Measurements from ENCODE around the gene PCIF1. TPM values are rescaled to one million over a fixed set of nuclear protein-coding genes. Genes with fewer than 3 reads are reported as not detected.

Gene PCIF1
- 9.1 and 11.8 TPM in 2 replicates for total RNA-seq

DNA sequence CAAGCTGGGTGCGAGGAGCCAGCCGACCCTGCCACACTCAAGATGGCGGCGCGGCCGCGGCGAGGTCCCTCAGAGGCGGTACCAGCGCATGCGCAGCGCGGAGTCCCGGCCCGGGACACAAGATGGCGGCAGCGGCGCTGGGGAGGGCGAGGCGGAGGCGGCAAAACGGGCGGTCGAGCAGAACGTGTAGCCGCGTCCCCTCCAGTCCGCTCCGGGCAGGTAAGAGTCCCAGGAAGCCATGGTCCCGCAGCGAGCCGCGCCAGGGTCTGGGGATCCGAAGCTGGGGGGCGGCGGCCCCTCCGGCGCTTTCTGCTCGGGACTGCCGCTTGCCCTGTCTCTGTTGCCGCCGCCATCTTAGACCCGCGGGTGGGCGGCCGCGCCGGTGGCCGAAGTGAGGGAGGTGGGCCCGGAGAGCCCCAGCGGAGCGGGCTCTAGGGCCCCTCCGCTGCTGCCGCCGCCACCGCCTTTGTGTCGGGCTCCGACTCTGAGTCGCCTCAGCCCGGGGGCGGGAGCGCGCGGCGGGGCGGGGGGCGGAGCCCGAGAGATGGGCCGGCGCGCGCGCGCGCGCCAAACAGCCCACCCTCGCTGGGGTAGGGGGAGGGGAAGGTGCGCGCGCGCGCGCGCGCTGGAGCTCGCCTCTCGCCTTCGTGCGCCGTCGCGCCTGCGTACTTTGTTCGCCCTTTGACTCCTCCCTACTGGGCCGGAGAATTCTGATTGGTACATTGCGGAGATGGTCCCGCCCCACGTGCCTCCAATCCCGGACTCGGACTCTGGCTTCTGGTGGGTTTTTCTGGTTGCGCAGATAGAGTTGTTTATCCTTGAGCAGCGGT lies at the start of gene PCIF1:
Gene PCIF1 (plus strand): TSS at position 98 of the 830 bp plus-strand sequence. CDS start 4,317 bp downstream, outside the sequence.

DNA sequence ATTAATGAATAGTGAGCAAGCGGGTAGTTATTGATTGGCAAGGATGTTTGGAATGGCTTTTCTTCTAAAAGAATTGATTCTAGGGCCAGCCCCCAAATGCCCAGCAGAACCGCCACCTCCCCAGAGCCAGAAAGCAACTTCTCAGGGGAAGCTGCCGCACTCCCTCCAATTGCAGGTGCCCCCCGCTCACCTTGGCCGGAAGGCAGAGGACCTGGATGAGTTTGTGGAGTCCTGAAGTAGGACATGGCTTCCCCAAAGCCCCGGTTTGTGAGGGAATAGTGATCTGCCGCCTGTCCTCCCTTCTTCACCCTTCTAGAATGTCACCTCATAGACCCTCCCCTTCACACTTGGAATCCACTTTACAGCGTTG lies 47.2 kb upstream of the PCIF1 start, which contains the start of gene SPATA25:
Gene SPATA25 (minus strand): TSS at position 277 of the 370 bp plus-strand sequence. CDS start 32 bp downstream, at position 245.

DNA sequence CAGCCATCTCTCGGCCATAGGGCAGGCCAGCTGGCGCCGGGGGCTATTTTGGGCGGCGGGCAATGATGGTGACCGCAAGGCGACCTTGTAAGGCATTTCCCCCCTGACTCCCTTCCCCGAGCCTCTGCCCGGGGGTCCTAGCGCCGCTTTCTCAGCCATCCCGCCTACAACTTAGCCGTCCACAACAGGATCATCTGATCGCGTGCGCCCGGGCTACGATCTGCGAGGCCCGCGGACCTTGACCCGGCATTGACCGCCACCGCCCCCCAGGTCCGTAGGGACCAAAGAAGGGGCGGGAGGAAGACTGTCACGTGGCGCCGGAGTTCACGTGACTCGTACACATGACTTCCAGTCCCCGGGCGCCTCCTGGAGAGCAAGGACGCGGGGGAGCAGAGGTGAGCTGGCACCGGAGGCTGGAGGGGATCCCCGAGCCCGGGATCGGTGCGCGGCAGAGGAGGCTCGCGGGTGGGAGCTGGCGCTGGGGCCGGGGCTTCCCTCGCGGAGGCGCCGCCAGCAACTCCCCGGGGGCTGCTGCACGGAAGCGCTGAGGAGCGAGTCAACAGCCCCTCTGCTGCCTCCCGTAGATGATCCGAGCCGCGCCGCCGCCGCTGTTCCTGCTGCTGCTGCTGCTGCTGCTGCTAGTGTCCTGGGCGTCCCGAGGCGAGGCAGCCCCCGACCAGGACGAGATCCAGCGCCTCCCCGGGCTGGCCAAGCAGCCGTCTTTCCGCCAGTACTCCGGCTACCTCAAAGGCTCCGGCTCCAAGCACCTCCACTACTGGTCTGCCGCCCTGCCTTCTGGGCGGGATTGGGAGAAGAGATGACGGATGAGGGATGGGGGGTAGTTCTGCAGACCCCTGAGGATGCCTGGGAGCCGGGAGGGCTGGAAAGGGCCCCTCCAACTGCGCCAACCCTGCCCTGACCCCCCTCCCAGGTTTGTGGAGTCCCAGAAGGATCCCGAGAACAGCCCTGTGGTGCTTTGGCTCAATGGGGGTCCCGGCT lies 43.2 kb upstream of the PCIF1 start, which contains the start of the genes CTSA and NEURL2:
Gene CTSA (plus strand): TSS at position 351 of the 999 bp plus-strand sequence. CDS start 234 bp downstream, at position 585.
Gene NEURL2 (minus strand): TSS at position 224 of the 999 bp plus-strand sequence. CDS start 217 bp downstream, at position 7.

DNA sequence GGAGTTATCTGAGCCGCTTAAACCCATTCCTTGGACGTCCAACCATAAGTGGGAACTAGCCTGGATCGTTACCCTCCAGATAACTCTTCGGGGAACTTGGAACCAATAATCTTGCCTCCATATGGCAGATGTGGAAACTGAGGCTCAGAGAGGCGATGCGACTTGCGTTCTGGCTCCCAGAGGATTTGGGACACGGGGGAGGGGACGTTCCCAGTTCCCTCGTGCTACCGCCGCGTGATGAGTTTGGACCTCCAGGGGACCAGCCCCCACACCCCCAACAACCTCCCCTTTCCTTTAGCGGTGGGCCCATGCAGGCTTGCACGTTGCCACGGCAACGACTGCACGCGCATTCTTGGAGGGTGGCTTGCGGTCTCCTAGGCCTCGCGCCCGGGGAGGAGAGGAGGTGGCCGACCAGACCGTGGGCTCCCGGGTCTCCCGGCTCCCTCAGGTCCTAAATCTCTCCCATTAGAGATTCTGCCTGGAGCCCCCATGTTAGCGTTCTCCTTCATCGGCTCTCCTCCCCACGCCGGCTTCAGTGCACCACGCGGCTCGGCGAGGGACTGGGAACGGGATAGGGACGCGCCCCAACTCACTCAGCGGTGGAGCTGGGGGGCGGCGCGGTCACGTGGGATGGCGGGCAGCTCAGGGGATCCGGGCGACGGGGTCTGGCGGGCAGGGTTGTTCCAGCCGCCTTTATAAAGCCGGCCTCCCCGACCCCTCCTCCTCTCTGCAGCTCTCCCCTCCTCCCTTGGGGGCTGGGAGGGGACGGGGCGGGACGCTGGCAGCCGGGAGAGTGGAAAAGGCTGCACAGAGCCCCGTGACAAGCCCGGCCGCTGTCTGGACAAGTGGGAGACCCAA lies 22.8 kb upstream of the PCIF1 start, which contains the start of gene PLTP:
Gene PLTP (minus strand): TSS at position 670 of the 858 bp plus-strand sequence. CDS start 703 bp downstream, outside the sequence.

DNA sequence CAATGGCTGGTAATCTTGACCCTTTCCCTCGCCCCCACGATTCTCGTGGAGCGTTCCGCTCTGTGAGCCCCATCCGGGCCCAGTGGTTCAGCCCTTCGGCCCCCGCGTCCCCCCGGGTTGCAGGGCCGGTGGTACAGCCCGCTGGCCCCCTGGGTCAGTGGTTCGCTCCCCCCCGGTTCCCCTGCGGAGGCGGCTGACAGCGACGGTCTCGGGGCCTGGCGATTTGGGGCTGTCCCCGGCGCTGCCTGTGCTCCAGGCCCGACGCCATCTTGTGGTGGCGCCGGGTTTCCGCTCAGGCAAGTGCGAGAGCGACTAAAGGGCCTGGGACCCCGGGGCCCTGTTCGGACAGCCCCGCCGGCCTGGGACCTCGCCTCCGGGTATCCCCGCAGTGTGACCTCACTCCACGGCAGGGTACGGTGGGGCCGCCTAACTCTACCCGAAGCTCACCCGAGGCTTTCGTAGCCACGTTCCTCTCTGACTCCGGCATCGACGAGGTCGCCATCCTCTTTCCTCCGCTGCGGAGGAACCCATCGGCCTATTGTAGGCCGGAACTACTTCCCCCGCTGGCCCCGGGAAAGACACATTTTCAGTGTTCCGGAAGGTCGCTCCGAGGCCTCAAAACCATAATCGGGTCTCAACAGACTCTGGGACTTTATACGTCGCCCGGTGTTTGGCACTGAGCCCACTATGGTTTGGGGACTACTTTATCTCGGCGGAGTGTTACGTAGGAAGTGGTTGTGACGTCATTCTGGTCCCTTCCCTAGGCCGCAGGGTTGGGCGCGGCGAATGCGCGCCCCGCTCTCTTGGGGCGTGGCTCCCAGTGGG lies 37.4 kb downstream of the PCIF1 start, which contains the start of gene ZNF335:
Gene ZNF335 (minus strand): TSS at position 529 of the 825 bp plus-strand sequence. CDS start 793 bp downstream, outside the sequence.

Other genes with a start within 250 kb of the PCIF1 start
- gene WFDC13, start 232.6 kb upstream of the PCIF1 start, total RNA-seq: not detected in 2 replicates
- gene WFDC10B, start 229.7 kb upstream of the PCIF1 start, total RNA-seq: not detected in 2 replicates
- not detected in 2 replicates for gene SPINT4, start 212.3 kb upstream of the PCIF1 start, total RNA-seq
- 0.11 TPM in 1 of 2 replicates, not detected in the other for gene WFDC3, start 142.8 kb upstream of the PCIF1 start, total RNA-seq
- gene DNTTIP1, start 142.7 kb upstream of the PCIF1 start, total RNA-seq: 11.9 TPM in 2 replicates
- gene UBE2C, start 122.0 kb upstream of the PCIF1 start, total RNA-seq: 3.3 and 4.2 TPM in 2 replicates
- gene TNNC2, start 107.4 kb upstream of the PCIF1 start, total RNA-seq: 0.17 TPM in 1 of 2 replicates, not detected in the other
- gene SNX21, start 100.9 kb upstream of the PCIF1 start, total RNA-seq: 11.7 and 14.3 TPM in 2 replicates
- 27.9 and 28.3 TPM in 2 replicates for gene ACOT8, start 77.3 kb upstream of the PCIF1 start, total RNA-seq
- 7.4 and 9.4 TPM in 2 replicates for gene ZSWIM3, start 77.1 kb upstream of the PCIF1 start, total RNA-seq
- gene ZSWIM1, start 53.5 kb upstream of the PCIF1 start, total RNA-seq: 3.0 and 4.4 TPM in 2 replicates
- gene SPATA25, start 47.1 kb upstream of the PCIF1 start, total RNA-seq: 0.65 and 1.1 TPM in 2 replicates
- gene NEURL2, start 43.5 kb upstream of the PCIF1 start, total RNA-seq: 2.6 and 3.7 TPM in 2 replicates
- gene CTSA, start 43.3 kb upstream of the PCIF1 start, total RNA-seq: 45.5 and 47.4 TPM in 2 replicates
- 1.4 and 2.2 TPM in 2 replicates for gene PLTP, start 22.5 kb upstream of the PCIF1 start, total RNA-seq
- gene ZNF335, start 37.5 kb downstream of the PCIF1 start, total RNA-seq: 7.6 and 8.9 TPM in 2 replicates
- gene MMP9, start 74.2 kb downstream of the PCIF1 start, total RNA-seq: under 0.01 and 0.17 TPM in 2 replicates
- 0.34 and 0.98 TPM in 2 replicates for gene SLC12A5, start 94.5 kb downstream of the PCIF1 start, total RNA-seq
- gene NCOA5, start 155.3 kb downstream of the PCIF1 start, total RNA-seq: 10.9 and 13.5 TPM in 2 replicates
- gene CD40, start 183.6 kb downstream of the PCIF1 start, total RNA-seq: 10.4 and 21.0 TPM in 2 replicates